Fibroblast of pulmonary artery (primary cell): ENCODE data around the gene RAVER1.

Experiments
- DNase-seq: peaks from one replicate; pipeline ENCODE4 v3.0.0-alpha.2; 2010; ENCODE audit warnings: low read depth
- H3K4me3 ChIP-seq: replicated peaks from 2 replicates; pipeline ENCODE4 v1.5.1; 2011; ENCODE audit warnings: low read depth, mild to moderate bottlenecking, control low read depth, low read length, moderate library complexity
- TF ChIP-seq, protein P1 (sequence below): IDR thresholded peaks from 2 replicates; pipeline ENCODE4 v1.5.1; 2011; ENCODE audit warnings: mild to moderate bottlenecking, control low read depth, low read length, inconsistent platforms; ENCODE audit errors: missing control alignments

The RAVER1 gene

DNA sequence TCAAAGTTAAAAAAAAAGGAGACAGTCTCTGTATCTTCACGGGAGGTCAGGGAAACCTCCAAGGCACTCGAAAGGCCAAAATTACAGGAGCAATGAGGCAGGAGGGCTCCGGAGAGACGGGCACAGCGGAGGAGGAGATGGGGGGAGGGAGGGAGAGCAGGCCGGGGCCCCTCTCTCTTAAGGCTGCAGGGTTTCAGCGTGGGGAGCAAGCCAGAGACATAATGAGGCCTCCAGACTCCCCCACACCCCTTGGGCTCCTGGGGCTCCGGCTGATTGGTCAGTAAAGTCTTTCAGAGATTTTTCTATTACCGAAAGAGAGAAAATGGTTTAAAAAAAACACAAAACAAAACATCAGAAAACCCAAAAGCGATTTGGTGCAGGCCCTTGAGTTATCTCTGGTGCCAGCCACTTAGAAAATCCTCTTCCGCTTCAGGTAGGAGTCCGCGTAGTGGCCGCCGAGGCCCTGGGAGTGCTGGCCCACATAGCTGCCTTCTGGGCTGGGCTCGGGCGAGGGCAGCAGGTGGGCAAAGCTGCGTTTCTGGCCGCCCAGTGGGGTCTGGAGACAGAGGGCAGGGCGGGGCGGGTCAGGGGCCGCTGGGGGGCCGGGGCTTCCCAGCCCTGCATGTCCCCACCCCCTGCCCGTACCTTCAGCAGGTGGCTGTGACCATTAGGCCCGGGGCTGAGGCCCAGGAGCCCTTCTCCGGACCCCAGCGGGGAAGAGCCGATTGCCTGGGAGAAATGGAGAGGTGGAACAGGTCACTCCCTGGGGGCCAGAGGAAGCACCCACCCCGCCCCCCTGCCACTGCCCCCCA lies 16.1 kb downstream of the RAVER1 start:
- no peak overlapping the region for H3K4me3 ChIP-seq
- TF ChIP-seq, protein P1, sequence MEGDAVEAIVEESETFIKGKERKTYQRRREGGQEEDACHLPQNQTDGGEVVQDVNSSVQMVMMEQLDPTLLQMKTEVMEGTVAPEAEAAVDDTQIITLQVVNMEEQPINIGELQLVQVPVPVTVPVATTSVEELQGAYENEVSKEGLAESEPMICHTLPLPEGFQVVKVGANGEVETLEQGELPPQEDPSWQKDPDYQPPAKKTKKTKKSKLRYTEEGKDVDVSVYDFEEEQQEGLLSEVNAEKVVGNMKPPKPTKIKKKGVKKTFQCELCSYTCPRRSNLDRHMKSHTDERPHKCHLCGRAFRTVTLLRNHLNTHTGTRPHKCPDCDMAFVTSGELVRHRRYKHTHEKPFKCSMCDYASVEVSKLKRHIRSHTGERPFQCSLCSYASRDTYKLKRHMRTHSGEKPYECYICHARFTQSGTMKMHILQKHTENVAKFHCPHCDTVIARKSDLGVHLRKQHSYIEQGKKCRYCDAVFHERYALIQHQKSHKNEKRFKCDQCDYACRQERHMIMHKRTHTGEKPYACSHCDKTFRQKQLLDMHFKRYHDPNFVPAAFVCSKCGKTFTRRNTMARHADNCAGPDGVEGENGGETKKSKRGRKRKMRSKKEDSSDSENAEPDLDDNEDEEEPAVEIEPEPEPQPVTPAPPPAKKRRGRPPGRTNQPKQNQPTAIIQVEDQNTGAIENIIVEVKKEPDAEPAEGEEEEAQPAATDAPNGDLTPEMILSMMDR: no peak
- no peak for DNase-seq

DNA sequence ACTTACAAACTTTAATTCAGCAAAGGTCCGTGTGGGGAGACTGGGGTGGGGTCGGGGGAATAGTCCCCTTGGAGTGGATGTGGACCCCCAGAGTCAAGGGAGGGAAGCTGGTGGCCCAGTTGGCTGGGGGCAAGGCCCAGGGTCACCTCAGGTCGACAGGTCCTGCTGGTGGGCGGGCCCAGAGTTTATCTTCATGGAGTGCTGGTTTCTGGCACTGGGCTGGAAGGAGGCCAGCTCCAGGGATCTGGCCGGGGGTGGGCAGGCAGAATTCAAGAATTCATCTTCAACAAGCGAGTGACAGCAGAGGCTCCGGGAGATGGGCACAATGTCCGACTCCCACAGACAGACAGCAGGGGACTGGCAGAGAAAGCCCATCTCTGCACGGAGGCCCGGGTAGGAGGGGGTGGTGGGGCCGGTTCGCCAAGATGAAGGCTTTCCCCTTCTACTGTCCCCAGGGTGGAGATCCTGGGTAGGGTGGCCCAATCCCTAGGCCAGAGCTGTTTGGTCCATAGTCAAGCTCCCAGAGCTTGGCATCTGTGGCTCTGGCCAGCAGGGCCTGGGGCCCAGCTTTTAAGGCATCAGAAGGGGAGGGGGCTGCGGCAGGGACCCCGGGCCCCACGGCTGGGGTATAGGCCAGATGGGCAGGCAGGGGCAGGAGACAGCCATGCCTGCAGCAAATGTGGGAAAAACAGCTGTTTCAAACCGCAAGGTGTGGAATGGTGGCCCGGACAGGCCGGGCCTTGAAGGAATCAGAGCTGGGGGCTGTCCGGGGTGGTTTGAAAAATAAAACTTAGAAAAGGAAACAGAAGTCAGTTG lies 16.9 kb downstream of the RAVER1 start:
- H3K4me3 ChIP-seq: no peak overlapping the region
- TF ChIP-seq, protein P1: no peak
- DNase-seq: no peak

DNA sequence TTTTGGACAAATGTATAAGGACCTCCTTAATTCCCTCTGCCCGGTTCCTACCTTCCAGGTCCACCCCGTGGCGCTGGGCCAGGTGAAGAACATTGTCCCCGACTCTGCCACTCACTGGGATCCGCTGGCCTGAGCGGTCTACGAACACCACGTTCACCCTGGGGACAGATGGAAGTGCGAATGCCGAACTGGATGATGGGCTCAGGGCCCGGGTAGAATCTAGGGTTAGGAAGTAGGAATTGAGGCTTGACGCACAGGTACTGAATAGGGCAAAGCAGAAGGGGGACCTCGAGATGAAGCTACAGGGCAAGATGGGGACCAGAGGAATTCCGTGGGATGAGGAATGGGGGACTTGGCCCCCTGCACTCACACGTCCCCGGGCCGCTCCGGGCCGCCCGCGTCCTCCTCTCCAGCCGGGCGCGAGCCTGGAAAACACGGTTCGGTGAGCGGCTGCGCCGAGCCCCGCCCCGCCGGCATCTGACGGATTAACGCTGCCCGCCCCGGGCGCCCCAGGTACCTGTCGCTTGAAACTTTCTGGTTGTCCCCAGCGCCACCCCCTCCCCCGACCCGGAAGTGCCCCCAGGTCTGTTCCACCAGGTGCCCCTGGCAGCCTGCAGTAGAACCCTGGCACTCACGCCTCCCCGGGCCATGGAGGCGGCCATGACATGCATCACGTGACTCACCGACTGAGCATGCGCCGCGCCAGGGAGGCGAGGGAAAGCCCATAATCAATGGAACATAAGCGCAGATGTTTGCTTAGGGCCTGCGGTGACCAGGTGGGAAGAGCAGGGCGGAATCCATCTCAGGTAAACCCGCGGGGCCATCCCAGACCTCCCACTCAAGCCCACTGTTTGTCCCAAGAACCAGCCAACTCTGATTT lies 17.8 kb downstream of the RAVER1 start, which contains the start of gene FDX2:
Gene FDX2 (minus strand): TSS at position 681 of the 880 bp plus-strand sequence. CDS start 19 bp downstream, at position 662.
- TF ChIP-seq, protein P1: no peak
- DNase-seq: peak; percentile 78
- peak within 1 kb of the TSS; percentile 86 for H3K4me3 ChIP-seq

DNA sequence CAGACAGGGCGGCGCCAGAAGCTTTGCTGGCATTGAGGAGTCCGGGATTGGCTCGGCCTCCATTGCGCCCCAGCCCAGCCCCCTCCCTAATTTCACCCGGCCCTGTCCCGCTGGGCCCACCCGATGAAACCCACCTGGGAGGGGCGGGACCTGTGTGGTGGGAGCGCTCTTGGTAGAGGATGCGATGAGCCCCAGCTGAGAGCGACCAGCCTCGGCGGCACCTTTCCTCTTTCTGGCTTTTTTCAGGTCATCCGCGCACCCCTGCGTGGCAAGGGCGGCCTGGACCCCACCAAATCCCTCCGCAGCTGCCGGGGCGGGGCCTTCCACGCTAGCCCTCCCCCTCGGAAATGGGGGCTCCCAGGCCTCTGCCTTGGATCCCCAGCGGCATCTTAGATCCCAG lies 23.9 kb downstream of the RAVER1 start, which contains the start of gene ZGLP1:
Gene ZGLP1 (minus strand): TSS at position 393 of the 400 bp plus-strand sequence.
- TF ChIP-seq, protein P1: no peak
- H3K4me3 ChIP-seq: no peak within 1 kb of the TSS
- DNase-seq: no peak

DNA sequence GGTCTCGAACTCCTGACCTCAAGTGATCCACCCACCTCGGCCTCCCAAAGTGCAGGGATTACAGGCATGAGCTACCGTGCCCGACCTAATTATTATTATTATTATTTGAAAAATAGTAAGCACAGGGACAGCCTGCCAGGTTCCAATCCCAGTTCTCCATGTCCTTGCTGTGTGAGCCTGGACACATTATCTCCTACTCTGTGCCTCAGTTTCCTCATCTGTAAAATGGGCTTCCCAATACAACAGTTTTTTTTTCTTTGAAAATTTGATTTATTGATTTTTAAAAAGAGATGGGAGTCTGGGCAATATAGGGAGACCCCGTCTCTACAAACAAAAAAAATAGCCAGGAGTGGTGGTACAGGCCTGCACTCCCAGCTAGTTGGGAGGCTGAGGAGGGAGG lies 27.0 kb downstream of the RAVER1 start:
- no peak overlapping the region for H3K4me3 ChIP-seq
- no peak for DNase-seq
- TF ChIP-seq, protein P1: no peak

DNA sequence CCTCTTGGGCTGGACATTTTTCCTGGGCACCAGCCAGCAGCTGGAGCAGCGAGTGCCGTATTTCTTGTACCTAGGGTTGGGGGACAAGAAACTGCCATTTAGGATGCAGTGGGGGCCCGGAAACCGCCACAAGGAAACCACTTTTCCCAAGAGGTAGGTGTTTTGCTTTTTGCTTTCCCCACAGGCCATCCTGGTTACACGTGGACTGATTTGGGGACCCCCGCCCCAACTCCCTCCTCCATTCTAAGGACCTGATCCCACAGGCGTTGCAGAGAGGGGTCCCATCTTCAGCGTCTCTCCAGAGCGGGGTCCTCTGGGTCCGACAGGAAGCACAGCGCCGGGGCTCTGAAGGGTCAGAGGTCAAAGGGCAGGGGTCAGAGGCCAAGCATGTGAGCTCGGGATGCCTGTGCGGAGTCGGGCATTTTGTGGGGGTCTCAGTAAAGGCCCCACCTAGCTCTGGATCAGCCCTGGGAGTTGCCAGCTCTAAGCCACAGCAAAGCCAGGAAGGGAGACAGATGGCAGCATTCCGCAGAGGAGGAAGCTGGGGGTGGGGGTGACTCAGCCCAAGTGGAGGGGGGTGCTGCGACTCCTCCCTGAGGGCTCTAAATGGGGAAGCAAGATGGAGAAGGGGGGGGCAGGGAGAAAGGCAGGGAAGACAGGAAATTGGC lies 28.1 kb downstream of the RAVER1 start:
- TF ChIP-seq, protein P1: no peak
- DNase-seq: no peak

More for the DNA sequence above, 28.1 kb downstream of the RAVER1 start:
- H3K4me3 ChIP-seq: no peak overlapping the region
